Fibroblast of lung (primary cell): Measurements from ENCODE around the gene OSBPL1A.

Experiments
- CTCF ChIP-seq, 2 donors: IDR thresholded peaks in 1 of 2; conservative IDR thresholded peaks in 1 of 2; 1 replicate in 1 of 2; 2 replicates in 1 of 2; pipeline ENCODE4 v1.5.1; 2011 to 2012; ENCODE audit warnings: low read length in 2 of 2, control low read depth in 1 of 2, inconsistent platforms in 1 of 2, low read depth in 1 of 2, mild to moderate bottlenecking in 1 of 2
- EZH2 ChIP-seq: IDR thresholded peaks from 2 replicates; pipeline ENCODE4 v1.5.1; 2012; ENCODE audit warnings: low read length, control low read depth, mild to moderate bottlenecking; ENCODE audit errors: missing control alignments

- TF ChIP-seq EZH2 (no peak), CTCF (conservative IDR thresholded peaks at IDR 0.05 in 1 of 2, IDR thresholded peaks at IDR 0.05 in 1 of 2; ENCODE audit: low read depth in 1 of 2, low read length in 2 of 2) (no peak)
Observed at GRCh38 chr18:24370120-24370519, 27.5 kb downstream of the OSBPL1A start.
